Lung (tissue), 12 donors: ENCODE results near the gene SLC23A2. TPM values are rescaled to one million over a fixed set of nuclear protein-coding genes. Genes with fewer than 3 reads are reported as not detected.
A peak's percentile ranks its signal among the peaks of the same experiment; 100 is the strongest.
"Not testable (repeated sequence)": the region's sequence is repeated elsewhere in the genome, so short reads cannot be mapped to it uniquely, and the experiment has no call there.

Source experiments
- ATAC-seq: fragments of 200-7000 bp; cut with Tn5 transposase; one replicate; pipeline ENCODE4 v1.9.1; 2020; ENCODE audit warnings: moderate number of reproducible peaks; ENCODE audit not compliant: insufficient read depth, low FRiP score
- DNase-seq, 3 donors: peaks; one replicate each; pipeline ENCODE4 v3.0.0-alpha.2; 2013 to 2017
- H3K27ac ChIP-seq, 2 donors: one replicate each; pipeline ENCODE4 v1.5.1; 2013; ENCODE audit warnings: mild to moderate bottlenecking in 2 of 2, moderate library complexity in 2 of 2, control low read depth in 1 of 2, inconsistent platforms in 1 of 2, low read depth in 1 of 2, low read length in 1 of 2
- H3K27me3 ChIP-seq, 3 donors: one replicate each; pipeline ENCODE4 v1.5.1; 2013; ENCODE audit warnings: low read length in 2 of 3; ENCODE audit not compliant: control insufficient read depth in 3 of 3, insufficient read depth in 3 of 3
- H3K36me3 ChIP-seq, 4 donors: one replicate each; pipeline ENCODE4 v1.5.1; 2013; ENCODE audit warnings: low read length in 4 of 4, mild to moderate bottlenecking in 1 of 4, moderate library complexity in 1 of 4; ENCODE audit not compliant: control insufficient read depth in 4 of 4, insufficient read depth in 4 of 4
- H3K4me1 ChIP-seq, 5 donors: one replicate each; pipeline ENCODE4 v1.5.1; 2013; ENCODE audit warnings: low read length in 5 of 5, mild to moderate bottlenecking in 2 of 5, moderate library complexity in 1 of 5; ENCODE audit not compliant: control insufficient read depth in 5 of 5, insufficient read depth in 5 of 5
- H3K4me3 ChIP-seq: one replicate; pipeline ENCODE4 v1.5.1; 2013; ENCODE audit warnings: mild to moderate bottlenecking, control low read depth, moderate library complexity
- H3K9ac ChIP-seq, 2 donors: one replicate each; pipeline ENCODE4 v1.5.1; 2013; ENCODE audit warnings: low read length in 2 of 2, control low read depth in 1 of 2; ENCODE audit not compliant: insufficient read depth in 1 of 2
- H3K9me3 ChIP-seq, 4 donors: one replicate each; pipeline ENCODE4 v1.5.1; 2013; ENCODE audit warnings: low read length in 3 of 4, mild to moderate bottlenecking in 1 of 4, moderate library complexity in 1 of 4; ENCODE audit not compliant: control insufficient read depth in 4 of 4, insufficient read depth in 3 of 4
- CTCF ChIP-seq: IDR thresholded peaks from 2 replicates; pipeline ENCODE4 v1.5.1; 2012; ENCODE audit warnings: mild to moderate bottlenecking; ENCODE audit errors: control extremely low read depth, extremely low read depth
- WGBS, 2 donors: extraction: QIAGEN DNeasy Blood & Tissue Kit; methylation state at CpG; one replicate each; pipeline ENCODE4 v1.1.7; 2013; 5-methylcytosine and 5-hydroxymethylcytosine counted together
- polyA plus RNA-seq, 2 donors: library from polyadenylated mRNA; stranded (reverse); fragments of 200-250 nt; gene quantifications; one replicate each; pipeline ENCODE4 v1.2.1, GENCODE V29; 2013
- total RNA-seq, 2 donors: library from RNA; depleted of rRNA in 1 of 2; stranded (reverse); fragments of >200 nt in 1 of 2; gene quantifications; one replicate each; pipeline ENCODE4 v1.2.1, GENCODE V29; 2014 to 2021
- donor health status: control.
- donor health status: control.
- donor health status: Bipolar disorder and iron deficiency.
- donor health status: healthy.
- donor health status: DM: yes; HTN: yes; CAD: no.

The SLC23A2 gene
- total and polyA plus RNA-seq, 4 donors = 6.0 to 23.5 (median 14.3) TPM

- Histone ChIP-seq H3K27ac (no peak overlapping the region), H3K27me3 (no peaks in the 10 kb centered on the region), H3K9ac (no peak overlapping the region), H3K4me1 (peaks cover 2 to 9% (median 6%) of the 10 kb centered on the region in 5 donors), H3K9me3 (no peaks in the 10 kb centered on the region), H3K4me3 (no peak overlapping the region), H3K36me3 (no peaks in the 10 kb centered on the region)
- DNase-seq (peak in 2 of 3 donors; percentile 21 to 24), ATAC-seq (no peak)
- no peak for TF ChIP-seq CTCF
- WGBS, 2 donors = 63 to 81% methylated on average over 10 of the region's 10 CpGs
Observed at GRCh38 chr20:4978050-4978918, 23.0 kb downstream of the SLC23A2 start.

GRCh38 chr20:4976014-4976413 is 25.3 kb downstream of the SLC23A2 start:
- not testable (repeated sequence) for H3K27me3 ChIP-seq, H3K36me3 ChIP-seq, H3K27ac ChIP-seq, H3K9ac ChIP-seq, ATAC-seq, H3K4me3 ChIP-seq, DNase-seq, H3K9me3 ChIP-seq
- peaks cover 4 to 14% (median 7%) of the 10 kb centered on the region in 5 donors for H3K4me1 ChIP-seq
- WGBS, 2 donors = 92 to 93% methylated on average over 9 of the region's 9 CpGs

DNA sequence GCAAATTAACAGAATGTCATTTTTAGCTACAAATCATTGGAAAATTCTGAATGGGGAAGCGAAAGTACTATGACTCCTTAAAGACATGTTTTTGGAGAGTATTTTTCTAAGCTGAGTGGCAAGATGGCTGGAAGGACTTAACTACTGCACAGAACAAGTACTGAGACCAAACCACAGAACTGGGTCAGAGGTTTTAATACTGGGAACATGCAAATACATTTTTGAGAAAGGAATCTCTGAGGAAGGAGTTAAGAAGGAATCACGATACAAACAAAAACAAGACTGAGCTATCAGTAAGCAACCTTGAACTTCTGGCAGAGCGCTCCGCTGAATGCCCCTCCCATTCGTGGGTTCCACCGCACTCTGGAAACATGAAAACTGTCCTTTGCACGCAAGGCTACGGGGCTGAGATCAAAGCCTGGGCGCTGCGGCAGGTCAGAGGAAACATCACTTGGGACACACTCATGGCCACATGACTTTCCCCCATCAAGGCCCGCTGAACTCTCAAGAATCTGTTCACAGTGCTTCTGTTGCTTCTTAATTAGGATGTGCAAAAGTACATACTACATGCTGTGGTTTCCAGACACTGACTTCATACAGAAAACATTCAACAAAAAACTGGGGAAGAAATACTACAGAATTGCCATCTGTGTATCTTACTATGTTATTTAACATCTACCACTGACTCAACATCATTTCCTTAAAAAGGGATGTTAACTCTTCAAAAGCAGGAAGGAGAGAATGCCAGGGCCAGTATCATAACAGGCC is 27.8 kb downstream of the SLC23A2 start:
- Histone ChIP-seq H3K27ac (peak overlapping the region; percentile 3 to 74), H3K9me3 (no peaks in the 10 kb centered on the region), H3K36me3 (peaks cover under 1 to 9% (median 5%) of the 10 kb centered on the region in 4 donors), H3K4me3 (no peak overlapping the region), H3K9ac (peak overlapping the region; percentile 17 to 61), H3K27me3 (no peaks in the 10 kb centered on the region), H3K4me1 (peaks cover 4 to 12% (median 5%) of the 10 kb centered on the region in 5 donors)
- ATAC-seq (peak; percentile 41), DNase-seq (peak; percentile 35 to 56 (median 38))
- whole genome bisulfite sequencing, 2 donors = 8% methylated on average over 11 of the region's 11 CpGs
- TF ChIP-seq CTCF = no peak
